ENCODE measurements around the gene CACNA1C. TPM values are rescaled to one million over a fixed set of nuclear protein-coding genes. Genes with fewer than 3 reads are reported as not detected.

CACNA1C gene
- total RNA-seq, 2 experiments from 2014 or later, result 0.05 to 0.08 TPM

- TF ChIP-seq CTCF (IDR thresholded peaks at IDR 0.05), result no peak
- DNase-seq (no peak), ATAC-seq (ENCODE audit: poor library complexity) (no peak)
- Histone ChIP-seq H3K36me3 (ENCODE audit: insufficient read depth, low read length) (no peaks in the 10 kb centered on the region), H3K27ac (ENCODE audit: low read depth in 1 of 2, low read length in 2 of 2) (no peak overlapping the region), H3K4me1 (ENCODE audit: insufficient read depth, low read length) (no peaks in the 10 kb centered on the region), H3K4me3 (ENCODE audit: low read length) (no peak overlapping the region), H3K27me3 (ENCODE audit: control insufficient read depth in 1 of 2, insufficient read depth in 2 of 2, low read length in 2 of 2) (no peaks in the 10 kb centered on the region), H3K9me3 (ENCODE audit: control insufficient read depth in 1 of 2, insufficient read depth in 1 of 2, low read length in 2 of 2) (peaks cover 0 to 13% of the 10 kb centered on the region in 2 experiments)
- H3K4me1 Mint-ChIP-seq (ENCODE audit: low read depth), result no peaks in the 10 kb centered on the region
- H3K27me3 Mint-ChIP-seq, result no peaks in the 10 kb centered on the region
- ChIA-PET POLR2A (no interaction called here), CTCF (no interaction called here)
- no peak overlapping the region for H3K4me3 Mint-ChIP-seq
- no peaks in the 10 kb centered on the region for H3K36me3 Mint-ChIP-seq (ENCODE audit: low read depth)
- no peak overlapping the region for H3K27ac Mint-ChIP-seq
- intact Hi-C loops (cut with DNase I, micrococcal nuclease), result no loop called here
- H3K9me3 Mint-ChIP-seq, result peaks cover 5% of the 10 kb centered on the region
Observed at GRCh38 chr12:2084553-2085296, 31.9 kb downstream of the CACNA1C start.

DNA sequence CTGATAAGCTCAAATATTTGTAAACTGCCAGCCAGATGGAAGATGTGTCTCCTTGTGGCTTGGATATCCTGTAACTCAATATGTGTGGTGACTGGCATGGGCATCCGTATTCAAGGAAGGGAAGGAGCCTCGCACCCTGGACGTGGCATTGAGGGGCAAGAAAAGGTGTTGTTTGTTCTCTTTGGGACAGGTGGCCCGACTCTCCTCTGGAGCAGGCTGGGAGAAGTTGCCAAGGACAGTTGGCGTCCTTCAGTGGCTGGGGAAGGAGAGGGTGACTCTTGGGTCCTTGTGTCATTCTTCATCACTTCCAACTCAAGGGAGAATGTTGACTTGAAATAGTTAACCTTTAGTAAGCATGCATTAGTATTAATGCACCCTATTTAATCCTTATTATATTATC lies 39.6 kb downstream of the CACNA1C start:
- no peak for TF ChIP-seq CTCF (IDR thresholded peaks at IDR 0.05)
- Histone ChIP-seq H3K4me3 (ENCODE audit: low read length) (no peak overlapping the region), H3K4me1 (ENCODE audit: insufficient read depth, low read length) (no peaks in the 10 kb centered on the region), H3K27me3 (ENCODE audit: control insufficient read depth in 1 of 2, insufficient read depth in 2 of 2, low read length in 2 of 2) (no peaks in the 10 kb centered on the region), H3K36me3 (ENCODE audit: insufficient read depth, low read length) (no peaks in the 10 kb centered on the region), H3K9me3 (ENCODE audit: control insufficient read depth in 1 of 2, insufficient read depth in 1 of 2, low read length in 2 of 2) (no peaks in the 10 kb centered on the region), H3K27ac (ENCODE audit: low read depth in 1 of 2, low read length in 2 of 2) (no peak overlapping the region)
- no peaks in the 10 kb centered on the region for H3K27me3 Mint-ChIP-seq
- DNase-seq (no peak), ATAC-seq (ENCODE audit: poor library complexity) (no peak)
- CTCF ChIA-PET, result no interaction called here
- intact Hi-C loops (cut with DNase I, micrococcal nuclease), result no loop called here
- H3K36me3 Mint-ChIP-seq (ENCODE audit: low read depth), result no peaks in the 10 kb centered on the region
- H3K4me1 Mint-ChIP-seq (ENCODE audit: low read depth), result peaks cover 12% of the 10 kb centered on the region
- H3K9me3 Mint-ChIP-seq, result no peaks in the 10 kb centered on the region
- no peak overlapping the region for H3K27ac Mint-ChIP-seq
- POLR2A ChIA-PET, result no interaction called here
- H3K4me3 Mint-ChIP-seq, result no peak overlapping the region

GRCh38 chr12:2092890-2093289 lies 40.1 kb downstream of the CACNA1C start:
- CTCF ChIA-PET, result no interaction called here
- no peaks in the 10 kb centered on the region for H3K27me3 Mint-ChIP-seq

More at GRCh38 chr12:2092890-2093289, 40.1 kb downstream of the CACNA1C start:
- intact Hi-C loops (cut with DNase I, micrococcal nuclease), result no loop called here
- Mint-ChIP-seq H3K4me1 (ENCODE audit: low read depth) (peaks cover 12% of the 10 kb centered on the region), H3K27ac (no peak overlapping the region), H3K4me3 (no peak overlapping the region), H3K9me3 (no peaks in the 10 kb centered on the region), H3K36me3 (ENCODE audit: low read depth) (no peaks in the 10 kb centered on the region)
- DNase-seq (no peak), ATAC-seq (ENCODE audit: poor library complexity) (no peak)
- Histone ChIP-seq H3K36me3 (ENCODE audit: insufficient read depth, low read length) (no peaks in the 10 kb centered on the region), H3K4me3 (ENCODE audit: low read length) (no peak overlapping the region), H3K27me3 (ENCODE audit: control insufficient read depth in 1 of 2, insufficient read depth in 2 of 2, low read length in 2 of 2) (no peaks in the 10 kb centered on the region), H3K27ac (ENCODE audit: low read depth in 1 of 2, low read length in 2 of 2) (no peak overlapping the region), H3K9me3 (ENCODE audit: control insufficient read depth in 1 of 2, insufficient read depth in 1 of 2, low read length in 2 of 2) (no peaks in the 10 kb centered on the region), H3K4me1 (ENCODE audit: insufficient read depth, low read length) (no peaks in the 10 kb centered on the region)
- POLR2A ChIA-PET, result no interaction called here
- no peak for TF ChIP-seq CTCF (IDR thresholded peaks at IDR 0.05)

Measured in CD4-positive, alpha-beta T cell (primary cell).